B cell (primary cell): ENCODE measurements around the gene HES7. TPM values are rescaled to one million over a fixed set of nuclear protein-coding genes. Genes with fewer than 3 reads are reported as not detected.
A peak's percentile ranks its signal among the peaks of the same experiment; 100 is the strongest.

ENCODE experiments used
- ATAC-seq: fragments of 200-7000 bp; cut with Tn5 transposase; one replicate; pipeline ENCODE4 v1.10.0; 2021; ENCODE audit warnings: low read depth, mild to moderate bottlenecking, moderate number of reproducible peaks, moderate library complexity
- CTCF ChIA-PET: fragments of 350-600 bp; sonication (Branson Sonifier 250); formaldehyde crosslinking; loops from one replicate; lab custom pipeline; 2021; ENCODE audit warnings: antibody characterized with exemption, inconsistent platforms; lab: Charles Lee
- POLR2A ChIA-PET: fragments of 350-600 bp; sonication (Branson Sonifier 250); formaldehyde crosslinking; loops from one replicate; lab custom pipeline; 2021; ENCODE audit warnings: antibody characterized with exemption; lab: Charles Lee
- DNase-seq: peaks from one replicate; pipeline ENCODE4 v3.0.0; 2013
- H2AFZ ChIP-seq: 2 replicates; pipeline ENCODE4 v1.6.1; 2012; ENCODE audit warnings: mild to moderate bottlenecking, low read depth, low read length; ENCODE audit not compliant: insufficient read depth, poor library complexity, severe bottlenecking
- H3K27ac ChIP-seq, 2 donors: 1 replicate in 1 of 2; 2 replicates in 1 of 2; pipeline ENCODE4 v1.5.1; 2012 to 2013; ENCODE audit warnings: low read length in 2 of 2, mild to moderate bottlenecking in 2 of 2, moderate library complexity in 1 of 2
- H3K27me3 ChIP-seq, 4 experiments: fragments of 200-600 bp in 1 of 4; sonication (generic) in 1 of 4; replicated peaks in 1 of 4; 1 replicate in 2 of 4; 2 replicates in 2 of 4; pipeline versions ENCODE4 v1.6.1 to v1.7.0; 2013 to 2016; ENCODE audit warnings: low read length in 3 of 4, mild to moderate bottlenecking in 2 of 4, mixed read lengths in 1 of 4, moderate library complexity in 1 of 4; ENCODE audit not compliant: insufficient read depth in 4 of 4, control insufficient read depth in 3 of 4; ENCODE audit errors: control extremely low read depth in 1 of 4
- H3K36me3 ChIP-seq, 2 experiments: replicated peaks in 1 of 2; 1 replicate in 1 of 2; 2 replicates in 1 of 2; pipeline versions ENCODE4 v1.6.1 to v1.7.1; 2013; ENCODE audit warnings: low read length in 1 of 2; ENCODE audit not compliant: insufficient read depth in 2 of 2, control insufficient read depth in 1 of 2; ENCODE audit errors: control extremely low read depth in 1 of 2, extremely low read depth in 1 of 2
- H3K4me1 ChIP-seq, 2 donors: fragments of 200-600 bp in 1 of 2; sonication (generic) in 1 of 2; 1 replicate in 1 of 2; 2 replicates in 1 of 2; pipeline versions ENCODE4 v1.5.1 to v1.6.1; 2013 to 2017; ENCODE audit warnings: low read length in 2 of 2; ENCODE audit not compliant: control insufficient read depth in 2 of 2, insufficient read depth in 2 of 2
- H3K4me2 ChIP-seq: replicated peaks from 2 replicates; pipeline ENCODE3; 2012; ENCODE audit warnings: mild to moderate bottlenecking, low read depth, low read length; ENCODE audit not compliant: poor library complexity, severe bottlenecking
- H3K4me3 ChIP-seq, 5 experiments: fragments of 200-600 bp in 1 of 5; sonication (generic) in 1 of 5; 1 replicate in 3 of 5; 2 replicates in 2 of 5; pipeline versions ENCODE4 v1.5.1 to v1.7.0; 2011 to 2016; ENCODE audit warnings: low read length in 4 of 5, mild to moderate bottlenecking in 4 of 5, low read depth in 2 of 5, control low read depth in 1 of 5, moderate library complexity in 1 of 5; ENCODE audit not compliant: insufficient read depth in 1 of 5; ENCODE audit errors: control extremely low read depth in 1 of 5, extremely low read depth in 1 of 5
- H3K79me2 ChIP-seq: fragments of 200-600 bp; sonication (generic); one replicate; pipeline ENCODE4 v1.6.0; 2016; ENCODE audit warnings: low read length; ENCODE audit not compliant: control insufficient read depth, insufficient read depth
- H3K9ac ChIP-seq: fragments of 200-600 bp; sonication (generic); 2 replicates; pipeline ENCODE4 v1.6.1; 2017; ENCODE audit warnings: mild to moderate bottlenecking, low read length, moderate library complexity
- H3K9me3 ChIP-seq, 3 donors: one replicate each; pipeline versions ENCODE4 v1.6.1 to v1.7.1; 2013; ENCODE audit warnings: low read length in 2 of 3; ENCODE audit not compliant: control insufficient read depth in 2 of 3, insufficient read depth in 1 of 3; ENCODE audit errors: control extremely low read depth in 1 of 3
- H4K20me1 ChIP-seq: 2 replicates; pipeline ENCODE4 v1.6.0; 2012; ENCODE audit warnings: mild to moderate bottlenecking, low read length; ENCODE audit not compliant: insufficient read depth, control insufficient read depth, poor library complexity, severe bottlenecking
- H3K27ac Mint-ChIP-seq: one replicate; pipeline ENCODE4 v1.8.0; 2021; ENCODE audit warnings: mixed read lengths
- H3K27me3 Mint-ChIP-seq: one replicate; pipeline ENCODE4 v1.8.0; 2021; ENCODE audit warnings: mixed read lengths
- H3K4me1 Mint-ChIP-seq: one replicate; pipeline ENCODE4 v1.8.0; 2021; ENCODE audit warnings: mixed read lengths
- H3K4me3 Mint-ChIP-seq: one replicate; pipeline ENCODE4 v1.8.0; 2021; ENCODE audit warnings: mixed read lengths
- H3K9me3 Mint-ChIP-seq: one replicate; pipeline ENCODE4 v1.8.0; 2022; ENCODE audit warnings: mixed read lengths; ENCODE audit not compliant: insufficient read depth
- CTCF ChIP-seq: fragments of 200-600 bp; IDR thresholded peaks from one replicate; pipeline ENCODE4 v1.8.0; 2022; ENCODE audit warnings: antibody characterized with exemption, mild to moderate bottlenecking
- EZH2 ChIP-seq: IDR thresholded peaks from 2 replicates; pipeline ENCODE4 v1.6.1; 2012; ENCODE audit warnings: borderline replicate concordance, low read depth, mild to moderate bottlenecking, moderate library complexity, low read length; ENCODE audit not compliant: insufficient read depth, poor library complexity, severe bottlenecking
- WGBS: methylation state at CpG from one replicate; pipeline ENCODE4 v1.1.5; 2013; ENCODE audit warnings: missing lambda C conversion rate; ENCODE audit not compliant: insufficient coverage; 5-methylcytosine and 5-hydroxymethylcytosine counted together
- intact Hi-C: fragments of 100-400 bp; cut with micrococcal nuclease; formaldehyde crosslinking; loops from one replicate; pipeline ENCODE4 v1.10.0; 2022
- polyA plus RNA-seq: library from polyadenylated mRNA; depleted of rRNA; stranded (reverse); fragments of >200 nt; gene quantifications from 2 replicates; pipeline ENCODE4 v1.2.3, GENCODE V29; 2012
- total RNA-seq, 2 donors: library from RNA; stranded (reverse); fragments of 120-200 nt in 1 of 2; gene quantifications; 1 replicate in 1 of 2; 2 replicates in 1 of 2; pipeline versions ENCODE4 v1.2.3 to v1.2.4, GENCODE V29; 2013 to 2022

HES7 gene
- total and polyA plus RNA-seq, 2 donors (not counting 1 experiment from before 2014, with no cell fraction given), result 0.34 TPM; not detected in 1

- POLR2A ChIA-PET, result interaction anchor here (0.5 to 1.4 kb wide), 2 partner anchors 13 to 96 kb away, joined by 3 to 6 read pairs; no protein-coding TSS in a partner anchor
- WGBS, result 97% methylated on average over 17 of the region's 22 CpGs
- H3K4me1 ChIP-seq, result peaks cover 5 to 8% of the 10 kb centered on the region in 2 donors
- CTCF ChIA-PET, result no interaction called here
- no peak overlapping the region for H3K4me2 ChIP-seq
- TF ChIP-seq EZH2 (no peak), CTCF (no peak)
- Mint-ChIP-seq H3K27me3 (no peaks in the 10 kb centered on the region), H3K4me3 (no peak overlapping the region), H3K9me3 (no peaks in the 10 kb centered on the region), H3K27ac (no peak overlapping the region), H3K4me1 (peaks cover 6% of the 10 kb centered on the region)
- peak; percentile 50 for DNase-seq
- H3K9me3 ChIP-seq, result no peaks in the 10 kb centered on the region
- intact Hi-C loops, result no loop called here
- H4K20me1 ChIP-seq, result peaks cover 15% of the 10 kb centered on the region
- peaks cover 0 to 71% of the 10 kb centered on the region in 2 experiments for H3K36me3 ChIP-seq
- no peak overlapping the region for H3K9ac ChIP-seq
- H3K79me2 ChIP-seq, result peaks cover 12% of the 10 kb centered on the region
- H3K4me3 ChIP-seq, result no peak overlapping the region
- no peak overlapping the region for H3K27ac ChIP-seq
- ATAC-seq, result no peak
- H3K27me3 ChIP-seq, result no peaks in the 10 kb centered on the region
- no peak overlapping the region for H2AFZ ChIP-seq
Measured at GRCh38 chr17:8143581-8144400, 19.9 kb upstream of the HES7 start.
